ENCODE results near the gene MAP2K7.

- TF ChIP-seq CTCF (IDR thresholded peaks at IDR 0.05) (no peak), MLX (CRISPR knock-in tag; IDR thresholded peaks at IDR 0.05) (no peak), CREB1 (CRISPR knock-in tag; IDR thresholded peaks at IDR 0.05) (no peak), USF1 (CRISPR knock-in tag; IDR thresholded peaks at IDR 0.05) (no peak), MAX (CRISPR knock-in tag; IDR thresholded peaks at IDR 0.05) (no peak), IRF2 (CRISPR knock-in tag; IDR thresholded peaks at IDR 0.05; ENCODE audit: borderline replicate concordance, low read depth) (no peak)
Observed at GRCh38 chr19:7928334-7928706, 24.6 kb downstream of the MAP2K7 start.
